ENCODE measurements around the gene ALDH3A1. TPM values are rescaled to one million over a fixed set of nuclear protein-coding genes. Genes with fewer than 3 reads are reported as not detected.

Gene ALDH3A1
- total and polyA plus RNA-seq, 2 experiments from 2014 or later = 0.17 to 0.21 TPM

GRCh38 chr17:19707728-19708221, 40.3 kb downstream of the ALDH3A1 start:
- H3K27me3 ChIP-seq (ENCODE audit: insufficient read depth) = no peaks in the 10 kb centered on the region
- no peak overlapping the region for H3K4me3 ChIP-seq
- no peak for TF ChIP-seq ZNF114 (CRISPR knock-in tag; IDR thresholded peaks at IDR 0.05)
- TF ChIP-seq NANOG (IDR thresholded peaks at IDR 0.05; ENCODE audit: borderline replicate concordance) = no peak
- no peak for TF ChIP-seq STAT1 (IDR thresholded peaks at IDR 0.05; ENCODE audit: unreplicated experiment)
- TF ChIP-seq ZNF331 (CRISPR knock-in tag; IDR thresholded peaks at IDR 0.05; ENCODE audit: low read depth) = no peak
- no peak for TF ChIP-seq EZH2phosphoT487 (IDR thresholded peaks at IDR 0.05; ENCODE audit: unreplicated experiment)
- TF ChIP-seq CREB1 (CRISPR knock-in tag; IDR thresholded peaks at IDR 0.05; ENCODE audit: low read depth) = no peak
- TF ChIP-seq JUNB (IDR thresholded peaks at IDR 0.05; ENCODE audit: unreplicated experiment) = no peak
- no peak for TF ChIP-seq CTCF (conservative IDR thresholded peaks at IDR 0.05; ENCODE audit: low read depth in 2 of 2)
- TF ChIP-seq REST (IDR thresholded peaks at IDR 0.05; ENCODE audit: unreplicated experiment) = no peak
- TF ChIP-seq ETS1 (IDR thresholded peaks at IDR 0.05) = no peak
- TF ChIP-seq ZNF462 (CRISPR knock-in tag; IDR thresholded peaks at IDR 0.05) = no peak
- TF ChIP-seq POLR2AphosphoS5 (IDR thresholded peaks at IDR 0.05; ENCODE audit: low read depth) = no peak
- DNase-seq (ENCODE audit: low spot score) (no peak), ATAC-seq (no peak)
- H3K36me3 ChIP-seq (ENCODE audit: insufficient read depth) = no peaks in the 10 kb centered on the region
- H3K4me1 ChIP-seq (ENCODE audit: insufficient read depth) = peaks cover 14% of the 10 kb centered on the region; the same call in 1 of the 2 replicates
- no peaks in the 10 kb centered on the region for H3K36me3 Mint-ChIP-seq (ENCODE audit: low read depth)
- no peak overlapping the region for H3K4me3 Mint-ChIP-seq
- H3K27ac Mint-ChIP-seq = no peak overlapping the region
- no peaks in the 10 kb centered on the region for H3F3A ChIP-seq (replicated peaks; ENCODE audit: low read depth)
- H3K4me2 ChIP-seq = no peak overlapping the region
- H3K79me2 ChIP-seq (replicated peaks; ENCODE audit: insufficient read depth) = no peaks in the 10 kb centered on the region
- no peak overlapping the region for H3K27ac ChIP-seq (ENCODE audit: low read depth)
- H4K20me1 ChIP-seq (replicated peaks; ENCODE audit: insufficient read depth) = no peaks in the 10 kb centered on the region
- H3K9me3 Mint-ChIP-seq = no peaks in the 10 kb centered on the region
- peaks cover 6% of the 10 kb centered on the region for H3K27me3 Mint-ChIP-seq (ENCODE audit: insufficient read depth, low read depth, poor library complexity)
- H3K9me2 ChIP-seq (ENCODE audit: insufficient read depth) = no peaks in the 10 kb centered on the region
- peaks cover 32% of the 10 kb centered on the region for H3K4me1 Mint-ChIP-seq
- H2AFZ ChIP-seq = no peak overlapping the region
